H1 (cell line): ENCODE measurements around the gene OPN1SW. TPM values are rescaled to one million over a fixed set of nuclear protein-coding genes. Genes with fewer than 3 reads are reported as not detected.

Experiments
- CTCF ChIA-PET: fragments of 300-600 bp; sonication (Branson Sonifier 250); formaldehyde crosslinking; loops from one replicate; lab custom pipeline; 2021; ENCODE audit not compliant: partially characterized antibody; lab: Charles Lee
- POLR2A ChIA-PET: fragments of 300-600 bp; sonication (Branson Sonifier 250); formaldehyde crosslinking; loops from one replicate; lab custom pipeline; 2021; ENCODE audit warnings: inconsistent platforms; ENCODE audit not compliant: partially characterized antibody; lab: Charles Lee
- DNase-seq, 2 experiments: peaks; one replicate each; pipeline versions ENCODE4 v3.0.0 to v3.0.0-alpha.2; 2010 to 2022; ENCODE audit warnings: low spot score in 2 of 2, low read depth in 1 of 2, mixed read lengths in 1 of 2
- FAIRE-seq: peaks from 2 replicates; lab custom pipeline; 2011; peaks lifted over from hg19 to GRCh38; lab: Jason Lieb, UNC
- H2AFZ ChIP-seq: 2 replicates; pipeline ENCODE4 v1.8.1; 2012; ENCODE audit warnings: low read length, inconsistent platforms
- H2AK5ac ChIP-seq: 2 replicates; pipeline ENCODE4 v1.6.1; 2013; ENCODE audit warnings: low read depth, low read length
- H2BK120ac ChIP-seq: replicated peaks from 2 replicates; pipeline ENCODE3; 2013; ENCODE audit warnings: low read depth, low read length, inconsistent platforms
- H2BK12ac ChIP-seq: 2 replicates; pipeline ENCODE4 v1.6.1; 2013; ENCODE audit warnings: low read depth, low read length
- H2BK15ac ChIP-seq: 2 replicates; pipeline ENCODE4 v1.6.1; 2013; ENCODE audit warnings: low read length
- H2BK20ac ChIP-seq: 2 replicates; pipeline ENCODE4 v1.6.1; 2013; ENCODE audit warnings: low read length
- H2BK5ac ChIP-seq: 2 replicates; pipeline ENCODE4 v1.6.1; 2013; ENCODE audit warnings: low read depth, low read length
- H3K14ac ChIP-seq: 2 replicates; pipeline ENCODE4 v1.6.1; 2013; ENCODE audit warnings: inconsistent platforms; ENCODE audit not compliant: insufficient read length
- H3K18ac ChIP-seq: 2 replicates; pipeline ENCODE4 v1.6.1; 2013; ENCODE audit warnings: low read length; ENCODE audit errors: extremely low read depth
- H3K23ac ChIP-seq: 2 replicates; pipeline ENCODE4 v1.6.1; 2013; ENCODE audit warnings: inconsistent platforms; ENCODE audit not compliant: insufficient read length
- H3K23me2 ChIP-seq: 2 replicates; pipeline ENCODE4 v1.6.1; 2013; ENCODE audit warnings: low read depth, low read length
- H3K27ac ChIP-seq: 2 replicates; pipeline ENCODE4 v1.6.1; 2011; ENCODE audit warnings: low read depth, low read length, inconsistent platforms
- H3K27me3 ChIP-seq, 4 experiments: replicated peaks in 1 of 4; 1 replicate in 1 of 4; 2 replicates in 3 of 4; pipeline versions ENCODE4 v1.6.1 to v1.8.1; 2011 to 2013; ENCODE audit warnings: low read length in 3 of 4, mild to moderate bottlenecking in 3 of 4, inconsistent platforms in 2 of 4, mixed read lengths in 2 of 4, moderate library complexity in 1 of 4; ENCODE audit not compliant: control insufficient read depth in 3 of 4, insufficient read depth in 3 of 4; ENCODE audit errors: extremely low read depth in 1 of 4
- H3K36me3 ChIP-seq, 4 experiments: 2 replicates each; pipeline versions ENCODE4 v1.6.1 to v1.8.1; 2011 to 2013; ENCODE audit warnings: mild to moderate bottlenecking in 4 of 4, low read length in 3 of 4, moderate library complexity in 2 of 4, control low read depth in 1 of 4, inconsistent platforms in 1 of 4; ENCODE audit not compliant: insufficient read depth in 4 of 4, control insufficient read depth in 2 of 4
- H3K4ac ChIP-seq: replicated peaks from 2 replicates; pipeline ENCODE3; 2013; ENCODE audit warnings: low read length, low read depth, mixed read lengths, inconsistent platforms; ENCODE audit not compliant: insufficient read length
- H3K4me1 ChIP-seq, 4 experiments: replicated peaks in 1 of 4; 1 replicate in 1 of 4; 2 replicates in 3 of 4; pipeline versions ENCODE4 v1.6.1 to v1.8.1; 2011 to 2013; ENCODE audit warnings: low read length in 3 of 4, inconsistent platforms in 2 of 4, mixed read lengths in 1 of 4; ENCODE audit not compliant: insufficient read depth in 4 of 4, control insufficient read depth in 3 of 4
- H3K4me2 ChIP-seq, 2 experiments: 2 replicates each; pipeline versions ENCODE4 v1.6.1 to v1.8.1; 2011 to 2013; ENCODE audit warnings: low read depth in 2 of 2, low read length in 2 of 2, control low read depth in 1 of 2, inconsistent platforms in 1 of 2, mild to moderate bottlenecking in 1 of 2; ENCODE audit not compliant: insufficient read depth in 1 of 2
- H3K4me3 ChIP-seq, 4 experiments: fragments of 200-600, 300-600 bp in 1 of 4; sonication (generic), shearing (Covaris generic), sonication (Bioruptor Twin) in 1 of 4; 2 replicates each; pipeline versions ENCODE4 v1.5.1 to v1.8.1; 2011 to 2016; ENCODE audit warnings: low read length in 4 of 4, low read depth in 3 of 4, control low read depth in 2 of 4, inconsistent platforms in 2 of 4, mild to moderate bottlenecking in 2 of 4, mixed read lengths in 1 of 4, moderate library complexity in 1 of 4; ENCODE audit not compliant: insufficient read depth in 2 of 4; ENCODE audit errors: extremely low read depth in 1 of 4
- H3K56ac ChIP-seq: replicated peaks from 2 replicates; pipeline ENCODE3; 2013; ENCODE audit warnings: low read depth, mild to moderate bottlenecking, mixed read lengths, low read length, inconsistent platforms; ENCODE audit not compliant: insufficient read length
- H3K79me1 ChIP-seq: 2 replicates; pipeline ENCODE4 v1.6.1; 2013; ENCODE audit warnings: low read depth, low read length, control low read depth
- H3K79me2 ChIP-seq, 2 experiments: 2 replicates each; pipeline versions ENCODE4 v1.6.1 to v1.8.1; 2012 to 2013; ENCODE audit warnings: low read length in 2 of 2, mild to moderate bottlenecking in 2 of 2, inconsistent platforms in 1 of 2; ENCODE audit not compliant: insufficient read depth in 2 of 2, control insufficient read depth in 1 of 2
- H3K9ac ChIP-seq, 4 experiments: replicated peaks in 1 of 4; 1 replicate in 1 of 4; 2 replicates in 3 of 4; pipeline versions ENCODE4 v1.6.1 to v1.8.1; 2011 to 2013; ENCODE audit warnings: low read depth in 3 of 4, low read length in 3 of 4, control low read depth in 2 of 4, mild to moderate bottlenecking in 2 of 4, moderate library complexity in 2 of 4, inconsistent platforms in 1 of 4; ENCODE audit errors: extremely low read depth in 1 of 4
- H3K9me3 ChIP-seq, 2 experiments: 2 replicates each; pipeline versions ENCODE4 v1.6.1 to v1.8.1; 2012 to 2013; ENCODE audit warnings: mild to moderate bottlenecking in 2 of 2, moderate library complexity in 2 of 2, control low read depth in 1 of 2, inconsistent platforms in 1 of 2, low read depth in 1 of 2, low read length in 1 of 2, mixed read lengths in 1 of 2; ENCODE audit not compliant: insufficient read depth in 2 of 2
- H4K20me1 ChIP-seq, 2 experiments: replicated peaks in 1 of 2; 2 replicates each; pipeline versions ENCODE3 to v1.8.1; 2011 to 2013; ENCODE audit warnings: inconsistent platforms in 2 of 2, low read length in 2 of 2, mild to moderate bottlenecking in 1 of 2; ENCODE audit not compliant: insufficient read depth in 2 of 2, control insufficient read depth in 1 of 2
- H4K5ac ChIP-seq: 2 replicates; pipeline ENCODE4 v1.6.1; 2013; ENCODE audit warnings: low read length, low read depth, mixed read lengths, inconsistent platforms; ENCODE audit not compliant: insufficient read length
- H4K8ac ChIP-seq: 2 replicates; pipeline ENCODE4 v1.8.0; 2013; ENCODE audit warnings: mild to moderate bottlenecking, moderate library complexity, low read length, inconsistent platforms; ENCODE audit not compliant: insufficient read depth; ENCODE audit errors: extremely low read depth
- H4K91ac ChIP-seq: replicated peaks from 2 replicates; pipeline ENCODE3; 2013; ENCODE audit warnings: low read length, mixed read lengths, inconsistent platforms; ENCODE audit not compliant: insufficient read length
- BCL11A ChIP-seq, 2 experiments: IDR thresholded peaks; one replicate each; pipeline ENCODE4 v1.6.1; 2011; ENCODE audit warnings: low read depth in 2 of 2, low read length in 2 of 2, mild to moderate bottlenecking in 2 of 2
- CEBPB ChIP-seq: IDR thresholded peaks from 2 replicates; pipeline ENCODE4 v1.6.1; 2012; ENCODE audit warnings: low read depth, low read length
- CREB1 ChIP-seq: IDR thresholded peaks from 2 replicates; pipeline ENCODE4 v1.6.1; 2012; ENCODE audit warnings: inconsistent platforms
- HDAC2 ChIP-seq, 2 experiments: fragments of 300-600 bp in 1 of 2; sonication (generic) in 1 of 2; IDR thresholded peaks; 2 replicates each; pipeline ENCODE4 v1.6.1; 2011 to 2012; ENCODE audit warnings: low read depth in 2 of 2, low read length in 2 of 2, mild to moderate bottlenecking in 2 of 2, moderate library complexity in 2 of 2, borderline replicate concordance in 1 of 2, inconsistent platforms in 1 of 2
- HDAC6 ChIP-seq: IDR thresholded peaks from one replicate; pipeline ENCODE4 v1.7.1; 2012; ENCODE audit warnings: low read depth, mild to moderate bottlenecking, inconsistent platforms, low read length, moderate library complexity
- JUND ChIP-seq: IDR thresholded peaks from 2 replicates; pipeline ENCODE4 v1.6.1; 2011; ENCODE audit warnings: mild to moderate bottlenecking, improper control_type of control experiment, low read length
- NANOG ChIP-seq: IDR thresholded peaks from 2 replicates; pipeline ENCODE4 v1.6.1; 2011; ENCODE audit warnings: low read length, low read depth, mild to moderate bottlenecking, inconsistent platforms; ENCODE audit not compliant: insufficient read depth, poor library complexity, severe bottlenecking
- POU5F1 ChIP-seq: IDR thresholded peaks from 2 replicates; pipeline ENCODE4 v1.6.1; 2011; ENCODE audit warnings: low read depth, mild to moderate bottlenecking, low read length, moderate library complexity
- SIN3A ChIP-seq, 2 experiments: IDR thresholded peaks in 1 of 2; conservative IDR thresholded peaks in 1 of 2; 2 replicates each; pipeline ENCODE4 v1.6.1; 2011 to 2012; ENCODE audit warnings: low read length in 2 of 2, improper control_type of control experiment in 1 of 2, low read depth in 1 of 2, mild to moderate bottlenecking in 1 of 2
- SP4 ChIP-seq: IDR thresholded peaks from 2 replicates; pipeline ENCODE4 v1.6.1; 2012; ENCODE audit warnings: low read length, inconsistent platforms
- TBP ChIP-seq: IDR thresholded peaks from 2 replicates; pipeline ENCODE4 v1.6.1; 2011; ENCODE audit warnings: low read depth, low read length, improper control_type of control experiment
- TCF12 ChIP-seq: IDR thresholded peaks from 2 replicates; pipeline ENCODE4 v1.6.1; 2011; ENCODE audit warnings: low read depth, mild to moderate bottlenecking, low read length
- TEAD4 ChIP-seq: IDR thresholded peaks from 2 replicates; pipeline ENCODE4 v1.6.1; 2012; ENCODE audit warnings: low read depth, low read length, inconsistent platforms, mixed read lengths
- WGBS, 2 experiments: shearing (Covaris generic) in 1 of 2; methylation state at CpG; one replicate each; pipeline versions ENCODE4 v1.1.6 to v1.1.7; 2013 to 2015; ENCODE audit warnings: low lambda C conversion rate in 2 of 2, mixed read lengths in 2 of 2, inconsistent platforms in 1 of 2, low coverage in 1 of 2, missing lambda C conversion rate in 1 of 2; ENCODE audit not compliant: insufficient replicate concordance in 2 of 2, insufficient coverage in 1 of 2, insufficient read length in 1 of 2; ENCODE audit errors: extremely low coverage in 1 of 2, missing lambda C conversion rate in 1 of 2; 5-methylcytosine and 5-hydroxymethylcytosine counted together
- polyA plus RNA-seq, 7 experiments: library from polyadenylated mRNA; depleted of rRNA in 3 of 7; stranded (reverse) in 5 of 7; unstranded in 2 of 7; fragments of >200 nt in 5 of 7; fragments of 200-250 nt in 2 of 7; gene quantifications; 1 replicate in 5 of 7; 2 replicates in 1 of 7; 4 replicates in 1 of 7; pipeline versions ENCODE4 v1.2.1 to v1.2.3, GENCODE V29; 2011 to 2013; ENCODE audit warnings: missing spikeins in 2 of 7, mixed read lengths in 2 of 7
- total RNA-seq: library from RNA; stranded (reverse); fragmentation: NEBNext Ultra II Directional; extraction: Animal tissue kit (Norgen Biotek cat#: 25700); gene quantifications from 2 replicates; pipeline ENCODE4 v1.2.1, GENCODE V29; 2021

The OPN1SW gene
- total and polyA plus RNA-seq, 2 of the 8 experiments (the other 6 are each of a cell fraction or from before 2014, with no cell fraction given), result not detected

GRCh38 chr7:128788446-128789412, 13.1 kb upstream of the OPN1SW start:
- FAIRE-seq (no peak), DNase-seq (no peak)
- H3K36me3 ChIP-seq, result no peaks in the 10 kb centered on the region
- H3K4me1 ChIP-seq, result peaks cover 5 to 11% (median 8%) of the 10 kb centered on the region in 4 experiments
- no peak overlapping the region for H2BK120ac ChIP-seq
- no peak overlapping the region for H3K4me2 ChIP-seq
- H3K27ac ChIP-seq, result no peak overlapping the region
- H3K79me2 ChIP-seq, result no peaks in the 10 kb centered on the region
- H3K4me3 ChIP-seq, result no peak overlapping the region
- no peak overlapping the region for H2BK5ac ChIP-seq
- H3K23ac ChIP-seq, result no peak overlapping the region
- H4K5ac ChIP-seq, result no peak overlapping the region
- ChIA-PET CTCF (interaction anchor here (0.6 to 1.1 kb wide), 3 partner anchors 17 to 90 kb away, joined by 3 to 4 read pairs (median 3); no protein-coding TSS in a partner anchor), POLR2A (no interaction called here)
- no peak overlapping the region for H3K14ac ChIP-seq
- no peaks in the 10 kb centered on the region; a peak in 1 of 7 replicates for H3K27me3 ChIP-seq
- no peaks in the 10 kb centered on the region for H3K9me3 ChIP-seq
- 82% methylated on average over 9 of the region's 9 CpGs; no CpG with 5 or more reads in 1 of the 2 experiments for WGBS, 2 experiments
- no peak overlapping the region for H3K18ac ChIP-seq
- H3K9ac ChIP-seq, result no peak overlapping the region
- no peak overlapping the region for H2BK15ac ChIP-seq
- no peak overlapping the region for H3K4ac ChIP-seq
- H3K56ac ChIP-seq, result no peak overlapping the region
- H2AK5ac ChIP-seq, result no peak overlapping the region
- no peak overlapping the region for H2BK12ac ChIP-seq
- H4K20me1 ChIP-seq, result no peaks in the 10 kb centered on the region
- H4K91ac ChIP-seq, result no peak overlapping the region
- no peak overlapping the region for H2BK20ac ChIP-seq
- H4K8ac ChIP-seq, result no peak overlapping the region
- H3K79me1 ChIP-seq, result no peaks in the 10 kb centered on the region
- H3K23me2 ChIP-seq, result peaks cover 8% of the 10 kb centered on the region; the same call in 1 of the 2 replicates
- no peak overlapping the region for H2AFZ ChIP-seq
- no peak for TF ChIP-seq TCF12
- no peak for TF ChIP-seq TEAD4
- TF ChIP-seq HDAC6, result no peak
- no peak for TF ChIP-seq SIN3A (conservative IDR thresholded peaks at IDR 0.05 in 1 of 2, IDR thresholded peaks at IDR 0.05 in 1 of 2; ENCODE audit: low read depth in 1 of 2, low read length in 2 of 2)
- no peak for TF ChIP-seq POU5F1
- TF ChIP-seq BCL11A (IDR thresholded peaks at IDR 0.05; ENCODE audit: low read depth in 2 of 2, low read length in 2 of 2), result no peak
- TF ChIP-seq SP4, result no peak
- TF ChIP-seq NANOG, result no peak
- TF ChIP-seq JUND, result no peak
- no peak for TF ChIP-seq CREB1
- no peak for TF ChIP-seq CEBPB
- no peak for TF ChIP-seq HDAC2 (IDR thresholded peaks at IDR 0.05; ENCODE audit: borderline replicate concordance in 1 of 2, low read depth in 2 of 2, low read length in 2 of 2)
- no peak for TF ChIP-seq TBP
